ENCODE data around the gene MICA. TPM values are rescaled to one million over a fixed set of nuclear protein-coding genes. Genes with fewer than 3 reads are reported as not detected.
"Not testable (repeated sequence)": the region's sequence is repeated elsewhere in the genome, so short reads cannot be mapped to it uniquely, and the experiment has no call there.

The MICA gene
- total RNA-seq, 4 donors from 2014 or later = 15.9 to 28.3 (median 23.7) TPM

- TF ChIP-seq CTCF (IDR thresholded peaks at IDR 0.05) = no peak
- no peak for TF ChIP-seq EP300 (IDR thresholded peaks at IDR 0.05)
- TF ChIP-seq POLR2A (IDR thresholded peaks at IDR 0.05) = no peak
- 13% methylated on average over 27 of the region's 27 CpGs for WGBS, 2 donors
- Histone ChIP-seq H3K4me1 (peaks cover 0 to 64% (median 23%) of the 10 kb centered on the region in 4 donors), H3K36me3 (no peaks in the 10 kb centered on the region), H3K9me3 (no peaks in the 10 kb centered on the region), H3K27ac (peak overlapping the region; percentile 91 to 98 (median 98)), H3K4me3 (peak overlapping the region; percentile 43 to 87 (median 72)), H3K27me3 (no peaks in the 10 kb centered on the region)
- DNase-seq (ENCODE audit: low spot score in 2 of 2) = peak in 1 of 2 donors; percentile 32
Measured at GRCh38 chr6:31402324-31403282, 792 bp upstream of the MICA start.

GRCh38 chr6:31404061-31404364 is 618 bp downstream of the MICA start:
- 8 to 9% methylated on average over 9 to 13 of the region's 13 CpGs for WGBS, 2 donors
- peak overlapping the region; percentile 43 to 87 (median 72) for H3K4me3 ChIP-seq
- not testable (repeated sequence) for H3K27me3 ChIP-seq; DNase-seq (ENCODE audit: low spot score in 2 of 2); H3K36me3 ChIP-seq; H3K9me3 ChIP-seq
- H3K27ac ChIP-seq = peak overlapping the region in 3 of 4 donors; percentile 97 to 98 (median 98)
- peaks cover 0 to 61% (median 28%) of the 10 kb centered on the region in 4 donors for H3K4me1 ChIP-seq

GRCh38 chr6:31405996-31406395 is 2.6 kb downstream of the MICA start:
- no peak for TF ChIP-seq EP300 (IDR thresholded peaks at IDR 0.05)
- H3K4me3 ChIP-seq = no peak overlapping the region
- H3K27ac ChIP-seq = no peak overlapping the region
- no peaks in the 10 kb centered on the region for H3K27me3 ChIP-seq
- WGBS, 2 donors = 80 to 86% methylated on average over 5 of the region's 5 CpGs
- H3K36me3 ChIP-seq = peaks cover 0 to 6% (median 0%) of the 10 kb centered on the region in 3 donors
- no peaks in the 10 kb centered on the region for H3K9me3 ChIP-seq
- peaks cover 0 to 63% (median 28%) of the 10 kb centered on the region in 4 donors for H3K4me1 ChIP-seq
- DNase-seq (ENCODE audit: low spot score in 2 of 2) = no peak

GRCh38 chr6:31407699-31408098 is 4.3 kb downstream of the MICA start:
- Histone ChIP-seq H3K4me3 (no peak overlapping the region), H3K4me1 (peaks cover 0 to 46% (median 18%) of the 10 kb centered on the region in 4 donors), H3K9me3 (no peaks in the 10 kb centered on the region), H3K36me3 (peaks cover 0 to 23% (median 3%) of the 10 kb centered on the region in 3 donors), H3K27ac (no peak overlapping the region), H3K27me3 (no peaks in the 10 kb centered on the region)
- no peak for DNase-seq (ENCODE audit: low spot score in 2 of 2)
- TF ChIP-seq EP300 (IDR thresholded peaks at IDR 0.05) = no peak
- no peak for TF ChIP-seq POLR2A (IDR thresholded peaks at IDR 0.05)
- TF ChIP-seq CTCF (IDR thresholded peaks at IDR 0.05) = no peak

GRCh38 chr6:31412506-31412905 is 9.1 kb downstream of the MICA start:
- DNase-seq (ENCODE audit: low spot score in 2 of 2) = no peak
- no peak for TF ChIP-seq EP300 (IDR thresholded peaks at IDR 0.05)
- TF ChIP-seq POLR2A (IDR thresholded peaks at IDR 0.05) = no peak
- TF ChIP-seq CTCF (IDR thresholded peaks at IDR 0.05) = no peak
- H3K4me1 ChIP-seq = peaks cover 0 to 18% (median 6%) of the 10 kb centered on the region in 4 donors
- H3K4me3 ChIP-seq = no peak overlapping the region
- H3K9me3 ChIP-seq = peaks cover 0 to 5% (median 0%) of the 10 kb centered on the region in 4 donors
- H3K27me3 ChIP-seq = no peaks in the 10 kb centered on the region
- no peak overlapping the region for H3K27ac ChIP-seq
- WGBS, 2 donors = 87 to 90% methylated on average over 8 of the region's 8 CpGs
- peaks cover 0 to 67% (median 10%) of the 10 kb centered on the region in 3 donors for H3K36me3 ChIP-seq

GRCh38 chr6:31414148-31414770 is 10.9 kb downstream of the MICA start:
- 71 to 85% methylated on average over 2 to 7 of the region's 7 CpGs for WGBS, 2 donors
- H3K27ac ChIP-seq; H3K4me3 ChIP-seq; H3K9me3 ChIP-seq; DNase-seq (ENCODE audit: low spot score in 2 of 2); H3K27me3 ChIP-seq; H3K4me1 ChIP-seq: not testable (repeated sequence)
- peaks cover 0 to 78% (median 10%) of the 10 kb centered on the region in 3 donors for H3K36me3 ChIP-seq

All from tibial nerve (tissue), 4 donors.